Cardiac muscle cell (in vitro differentiated cells and primary cell): ENCODE results near the gene DENND4C. TPM values are rescaled to one million over a fixed set of nuclear protein-coding genes. Genes with fewer than 3 reads are reported as not detected.

Experiments
- DNase-seq, 2 donors: peaks; one replicate each; pipeline versions ENCODE4 v3.0.0 to v3.0.0-alpha.2; 2010 to 2017; ENCODE audit warnings: low read depth in 1 of 2, low spot score in 1 of 2
- H3K27ac ChIP-seq: fragments of 200-600 bp; sonication (generic); 2 replicates; pipeline ENCODE4 v1.5.1; 2016
- H3K27me3 ChIP-seq: fragments of 200-600 bp; sonication (generic); 2 replicates; pipeline ENCODE4 v1.6.0; 2016; ENCODE audit warnings: control low read depth
- H3K36me3 ChIP-seq: fragments of 200-600 bp; sonication (generic); 2 replicates; pipeline ENCODE4 v1.5.1; 2016; ENCODE audit warnings: control low read depth
- H3K4me1 ChIP-seq: fragments of 200-600 bp; sonication (generic); 2 replicates; pipeline ENCODE4 v1.8.1; 2017; ENCODE audit warnings: low read depth, mild to moderate bottlenecking, mixed run types
- H3K4me3 ChIP-seq: fragments of 200-600 bp; sonication (generic); 2 replicates; pipeline ENCODE4 v1.5.1; 2016; ENCODE audit warnings: mild to moderate bottlenecking
- H3K9me3 ChIP-seq: fragments of 200-600 bp; sonication (generic); 2 replicates; pipeline ENCODE4 v1.5.1; 2017; ENCODE audit warnings: low read depth, mild to moderate bottlenecking, control low read depth
- polyA plus RNA-seq: library from polyadenylated mRNA; unstranded; fragments of >200 nt; fragmentation: Nextera tagmentation; extraction: Ambion mirVana; gene quantifications from 2 replicates; pipeline ENCODE4 v1.2.1, GENCODE V29; 2016
- total RNA-seq: library from RNA; depleted of rRNA; stranded (reverse); fragments of >200 nt; gene quantifications from 2 replicates; pipeline ENCODE4 v1.2.3, GENCODE V29; 2016
- TF ChIP-seq, protein P1 (sequence below): IDR thresholded peaks from 2 replicates; pipeline ENCODE4 v1.5.1; 2012; ENCODE audit warnings: low read depth, mild to moderate bottlenecking, low read length

The DENND4C gene
- total and polyA plus RNA-seq, 2 experiments from 2014 or later = 19.3 to 51.0 TPM

GRCh38 chr9:19404283-19405075 lies 174.0 kb downstream of the DENND4C start:
- Histone ChIP-seq H3K27ac (no peak overlapping the region), H3K4me1 (no peaks in the 10 kb centered on the region)

DNA sequence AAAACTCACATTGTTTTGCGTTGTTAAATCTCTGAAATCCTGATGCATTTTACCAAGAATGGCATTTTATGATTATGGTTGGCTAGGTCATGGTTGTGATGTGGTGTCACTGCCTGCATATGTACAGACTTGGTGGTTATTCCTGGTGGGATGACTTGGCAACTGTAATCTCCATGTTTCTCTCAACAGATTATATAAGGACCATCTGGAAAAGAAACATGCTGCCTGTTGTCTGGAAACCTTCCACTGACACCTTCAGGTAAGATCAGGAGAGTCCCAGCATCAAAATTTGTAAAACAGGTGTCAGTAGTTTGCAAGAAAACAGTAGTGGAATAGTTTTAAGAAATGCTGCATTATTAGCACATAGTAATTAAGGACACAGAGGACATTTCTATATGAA lies 175.3 kb downstream of the DENND4C start:
- Histone ChIP-seq H3K36me3 (no peaks in the 10 kb centered on the region), H3K27ac (no peak overlapping the region), H3K4me1 (no peaks in the 10 kb centered on the region), H3K4me3 (no peak overlapping the region), H3K9me3 (no peaks in the 10 kb centered on the region), H3K27me3 (no peaks in the 10 kb centered on the region)
- TF ChIP-seq, protein P1, sequence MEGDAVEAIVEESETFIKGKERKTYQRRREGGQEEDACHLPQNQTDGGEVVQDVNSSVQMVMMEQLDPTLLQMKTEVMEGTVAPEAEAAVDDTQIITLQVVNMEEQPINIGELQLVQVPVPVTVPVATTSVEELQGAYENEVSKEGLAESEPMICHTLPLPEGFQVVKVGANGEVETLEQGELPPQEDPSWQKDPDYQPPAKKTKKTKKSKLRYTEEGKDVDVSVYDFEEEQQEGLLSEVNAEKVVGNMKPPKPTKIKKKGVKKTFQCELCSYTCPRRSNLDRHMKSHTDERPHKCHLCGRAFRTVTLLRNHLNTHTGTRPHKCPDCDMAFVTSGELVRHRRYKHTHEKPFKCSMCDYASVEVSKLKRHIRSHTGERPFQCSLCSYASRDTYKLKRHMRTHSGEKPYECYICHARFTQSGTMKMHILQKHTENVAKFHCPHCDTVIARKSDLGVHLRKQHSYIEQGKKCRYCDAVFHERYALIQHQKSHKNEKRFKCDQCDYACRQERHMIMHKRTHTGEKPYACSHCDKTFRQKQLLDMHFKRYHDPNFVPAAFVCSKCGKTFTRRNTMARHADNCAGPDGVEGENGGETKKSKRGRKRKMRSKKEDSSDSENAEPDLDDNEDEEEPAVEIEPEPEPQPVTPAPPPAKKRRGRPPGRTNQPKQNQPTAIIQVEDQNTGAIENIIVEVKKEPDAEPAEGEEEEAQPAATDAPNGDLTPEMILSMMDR = no peak
- no peak for DNase-seq

More at GRCh38 chr9:19404283-19405075, 174.0 kb downstream of the DENND4C start:
- Histone ChIP-seq H3K36me3 (no peaks in the 10 kb centered on the region), H3K27me3 (no peaks in the 10 kb centered on the region), H3K4me3 (no peak overlapping the region), H3K9me3 (no peaks in the 10 kb centered on the region)
- TF ChIP-seq, protein P1 = no peak
- no peak for DNase-seq

- DNase-seq = no peak
These were observed 177.8 kb downstream of the DENND4C start for GRCh38 chr9:19408316-19408692.

GRCh38 chr9:19408693-19409400 lies 178.4 kb downstream of the DENND4C start, which contains the start of gene ACER2:
Gene ACER2, plus strand, starts transcription at chr9:19409009. Its CDS starts 76 bp downstream, at chr9:19409085.
- DNase-seq = peak; percentile 95
- Histone ChIP-seq H3K4me1 (no peaks in the 10 kb centered on the region), H3K36me3 (no peaks in the 10 kb centered on the region), H3K4me3 (peak within 1 kb of the TSS; percentile 61), H3K27me3 (no peaks in the 10 kb centered on the region), H3K27ac (no peak within 1 kb of the TSS), H3K9me3 (no peaks in the 10 kb centered on the region)
- TF ChIP-seq, protein P1 = peak; percentile 21

More at GRCh38 chr9:19408316-19408692, 177.8 kb downstream of the DENND4C start:
- Histone ChIP-seq H3K4me1 (no peaks in the 10 kb centered on the region), H3K4me3 (peak overlapping the region; percentile 61), H3K9me3 (no peaks in the 10 kb centered on the region), H3K27me3 (no peaks in the 10 kb centered on the region), H3K27ac (no peak overlapping the region), H3K36me3 (no peaks in the 10 kb centered on the region)
- TF ChIP-seq, protein P1 = no peak

GRCh38 chr9:19409401-19410194 lies 179.1 kb downstream of the DENND4C start:
- Histone ChIP-seq H3K36me3 (no peaks in the 10 kb centered on the region), H3K4me1 (no peaks in the 10 kb centered on the region), H3K4me3 (peak overlapping the region; percentile 61), H3K27me3 (no peaks in the 10 kb centered on the region), H3K27ac (no peak overlapping the region), H3K9me3 (no peaks in the 10 kb centered on the region)
- DNase-seq = peak; percentile 15 to 68
- TF ChIP-seq, protein P1 = no peak
